Measurements from ENCODE around the gene CDC6.

DNA sequence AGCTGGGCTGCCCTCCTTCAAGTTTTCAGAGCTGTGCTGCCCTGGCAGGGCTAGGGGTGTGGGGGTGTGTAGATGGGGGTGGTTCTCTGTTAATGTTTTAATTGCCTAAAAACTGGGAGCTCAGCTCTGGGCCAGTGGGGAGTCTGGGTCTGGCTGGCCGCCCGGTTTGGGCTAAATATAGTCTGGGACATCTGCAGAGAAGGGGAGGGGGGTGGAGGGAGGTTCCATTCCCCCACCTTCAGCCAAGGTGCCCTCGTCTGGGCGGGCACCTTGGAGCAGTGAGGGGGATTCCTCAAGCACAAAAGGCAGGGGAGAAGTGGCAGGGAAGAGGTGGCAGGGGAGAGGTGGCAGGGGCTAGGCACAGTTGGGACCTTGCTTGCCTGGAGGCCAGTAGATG lies 34.3 kb downstream of the CDC6 start:
- TF ChIP-seq GATA2 (IDR thresholded peaks at IDR 0.05; ENCODE audit: low read depth, low read length) (no peak), GATA3 (IDR thresholded peaks at IDR 0.05; ENCODE audit: low read depth, low read length) (no peak)

Data from SH-SY5Y (cell line).